Esophagus squamous epithelium (tissue), 5 donors: Measurements from ENCODE around the gene HMCES. TPM values are rescaled to one million over a fixed set of nuclear protein-coding genes. Genes with fewer than 3 reads are reported as not detected.
"Not testable (repeated sequence)": the region's sequence is repeated elsewhere in the genome, so short reads cannot be mapped to it uniquely, and the experiment has no call there.

ENCODE experiments used
- DNase-seq: peaks from one replicate; lab custom pipeline; 2025; lab: John Stamatoyannopoulos, UW
- H3K27ac ChIP-seq, 4 donors: fragments of 200-600 bp; sonication (generic); one replicate each; pipeline ENCODE4 v1.5.1; 2016 to 2019; ENCODE audit warnings: mild to moderate bottlenecking in 1 of 4
- H3K27me3 ChIP-seq, 4 donors: fragments of 200-600 bp; sonication (generic); 1 replicate in 3 of 4; 2 replicates in 1 of 4; pipeline versions ENCODE4 v1.5.1 to v1.6.0; 2017 to 2021; ENCODE audit warnings: antibody characterized with exemption in 1 of 4
- H3K36me3 ChIP-seq, 3 donors: fragments of 200-600 bp; sonication (generic); one replicate each; pipeline ENCODE4 v1.5.1; 2016 to 2019
- H3K4me1 ChIP-seq, 3 donors: fragments of 200-600 bp; sonication (generic); one replicate each; pipeline ENCODE4 v1.5.1; 2017 to 2019
- H3K4me3 ChIP-seq, 4 donors: fragments of 200-600 bp; sonication (generic); 1 replicate in 3 of 4; 2 replicates in 1 of 4; pipeline ENCODE4 v1.5.1; 2016 to 2019; ENCODE audit warnings: mild to moderate bottlenecking in 2 of 4, moderate library complexity in 1 of 4
- H3K9me3 ChIP-seq, 3 donors: fragments of 200-600 bp; sonication (generic); one replicate each; pipeline ENCODE4 v1.5.1; 2016 to 2019
- POLR2A ChIP-seq, 4 donors: fragments of 450-650 bp; IDR thresholded peaks; one replicate each; pipeline ENCODE4 v1.6.1; 2017; ENCODE audit warnings: antibody characterized with exemption in 4 of 4, mild to moderate bottlenecking in 4 of 4, moderate library complexity in 3 of 4
- WGBS, 2 donors: methylation state at CpG; one replicate each; pipeline ENCODE4 v1.1.5; 2018; 5-methylcytosine and 5-hydroxymethylcytosine counted together
- intact Hi-C: fragments of 100-400 bp; cut with DNase I; formaldehyde crosslinking; loops from one replicate; pipeline ENCODE4 v1.15.0; 2022
- total RNA-seq, 4 donors: library from RNA; depleted of rRNA; stranded (reverse); fragments of >200 nt; gene quantifications; one replicate each; pipeline ENCODE4 v1.1.0, GENCODE V29; 2016
- TF ChIP-seq, protein P1 (sequence below), 6 experiments: fragments of 450-650 bp in 4 of 6; fragments of 200-600 bp in 2 of 6; sonication (generic) in 2 of 6; IDR thresholded peaks; one replicate each; pipeline ENCODE4 v1.5.1; 2016 to 2019; ENCODE audit warnings: antibody characterized with exemption in 6 of 6, mild to moderate bottlenecking in 4 of 6, moderate library complexity in 4 of 6
- donor health status: DM: yes; HTN: yes; CAD: no.

The HMCES gene
- total RNA-seq, 4 donors from 2014 or later = 24.2 to 32.7 (median 29.7) TPM

DNA sequence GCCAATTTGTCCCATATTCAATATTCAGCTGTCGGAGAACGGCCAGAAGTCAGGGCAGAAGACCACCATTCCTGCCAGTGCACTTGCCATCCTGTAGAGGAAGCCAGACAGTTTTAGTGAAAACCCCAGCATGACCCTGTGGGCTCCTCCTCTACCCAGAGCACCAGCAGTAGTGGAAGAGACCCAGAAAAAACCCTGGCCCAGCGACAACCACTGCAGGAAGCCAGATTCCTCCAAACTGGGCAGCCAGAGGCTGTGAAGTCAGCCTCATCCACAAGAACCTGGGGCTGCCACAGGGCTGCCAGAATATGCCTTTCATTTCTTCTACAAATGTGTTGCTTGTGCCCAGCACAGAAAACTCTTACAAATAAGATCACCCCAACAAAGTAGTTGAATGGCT lies 67.3 kb downstream of the HMCES start:
- TF ChIP-seq, protein P1, sequence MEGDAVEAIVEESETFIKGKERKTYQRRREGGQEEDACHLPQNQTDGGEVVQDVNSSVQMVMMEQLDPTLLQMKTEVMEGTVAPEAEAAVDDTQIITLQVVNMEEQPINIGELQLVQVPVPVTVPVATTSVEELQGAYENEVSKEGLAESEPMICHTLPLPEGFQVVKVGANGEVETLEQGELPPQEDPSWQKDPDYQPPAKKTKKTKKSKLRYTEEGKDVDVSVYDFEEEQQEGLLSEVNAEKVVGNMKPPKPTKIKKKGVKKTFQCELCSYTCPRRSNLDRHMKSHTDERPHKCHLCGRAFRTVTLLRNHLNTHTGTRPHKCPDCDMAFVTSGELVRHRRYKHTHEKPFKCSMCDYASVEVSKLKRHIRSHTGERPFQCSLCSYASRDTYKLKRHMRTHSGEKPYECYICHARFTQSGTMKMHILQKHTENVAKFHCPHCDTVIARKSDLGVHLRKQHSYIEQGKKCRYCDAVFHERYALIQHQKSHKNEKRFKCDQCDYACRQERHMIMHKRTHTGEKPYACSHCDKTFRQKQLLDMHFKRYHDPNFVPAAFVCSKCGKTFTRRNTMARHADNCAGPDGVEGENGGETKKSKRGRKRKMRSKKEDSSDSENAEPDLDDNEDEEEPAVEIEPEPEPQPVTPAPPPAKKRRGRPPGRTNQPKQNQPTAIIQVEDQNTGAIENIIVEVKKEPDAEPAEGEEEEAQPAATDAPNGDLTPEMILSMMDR (IDR thresholded peaks at IDR 0.05) = no peak
- TF ChIP-seq POLR2A (IDR thresholded peaks at IDR 0.05) = no peak
- Histone ChIP-seq H3K36me3 (no peaks in the 10 kb centered on the region), H3K4me3 (no peak overlapping the region), H3K27me3 (peaks cover 0 to 23% (median 0%) of the 10 kb centered on the region in 4 donors), H3K9me3 (no peaks in the 10 kb centered on the region), H3K27ac (no peak overlapping the region), H3K4me1 (peaks cover 10 to 28% (median 10%) of the 10 kb centered on the region in 3 donors)
- WGBS, 2 donors = 81% methylated on average over 3 of the region's 3 CpGs; no CpG with 5 or more reads in 1 of the 2 donors
- intact Hi-C loops = no loop called here
- no peak for DNase-seq

DNA sequence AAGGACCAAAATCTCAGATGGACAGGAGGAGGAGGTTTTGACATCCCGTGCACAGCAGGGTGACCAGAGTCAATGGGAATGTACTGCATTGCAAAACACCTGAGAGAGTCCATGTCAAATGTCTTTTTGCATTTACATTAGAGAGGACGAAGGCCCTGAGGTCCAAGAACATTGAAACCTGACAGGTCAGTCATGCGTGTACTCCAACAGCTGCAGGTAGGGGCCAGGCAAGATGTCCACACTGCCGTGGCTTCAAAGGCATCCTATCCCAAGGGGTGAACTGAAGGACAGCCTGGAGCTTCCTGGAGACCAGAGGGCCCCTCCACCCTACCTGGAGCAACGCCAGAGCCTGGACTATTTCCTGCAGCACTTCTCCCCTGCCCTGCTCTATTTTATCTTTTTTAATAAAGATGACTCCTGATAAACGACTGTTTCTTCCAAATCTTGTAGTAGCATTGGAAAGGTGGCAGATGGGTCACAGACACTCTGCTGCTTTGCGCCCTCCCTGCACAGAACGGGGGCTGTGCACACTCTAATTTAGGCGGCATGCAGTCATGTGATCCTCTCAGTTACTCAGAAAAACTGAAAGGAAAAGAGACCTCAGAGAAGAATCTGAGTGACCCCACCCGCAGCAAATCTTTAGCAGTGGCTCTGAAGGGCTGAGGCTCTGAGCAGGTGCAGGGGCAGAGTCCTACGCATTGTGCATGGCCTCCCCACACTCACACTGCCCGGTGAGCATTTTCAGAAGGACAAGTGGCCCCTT lies 68.2 kb downstream of the HMCES start:
- H3K4me1 ChIP-seq = peaks cover 10 to 28% (median 10%) of the 10 kb centered on the region in 3 donors
- H3K36me3 ChIP-seq = no peaks in the 10 kb centered on the region
- WGBS, 2 donors = 56 to 59% methylated on average over 9 to 11 of the region's 12 CpGs
- intact Hi-C loops = no loop called here
- DNase-seq = no peak
- no peak overlapping the region for H3K27ac ChIP-seq
- TF ChIP-seq POLR2A (IDR thresholded peaks at IDR 0.05) = no peak
- TF ChIP-seq, protein P1 (IDR thresholded peaks at IDR 0.05) = no peak
- no peaks in the 10 kb centered on the region for H3K9me3 ChIP-seq
- H3K27me3 ChIP-seq = peaks cover 0 to 23% (median 0%) of the 10 kb centered on the region in 4 donors
- H3K4me3 ChIP-seq = no peak overlapping the region

DNA sequence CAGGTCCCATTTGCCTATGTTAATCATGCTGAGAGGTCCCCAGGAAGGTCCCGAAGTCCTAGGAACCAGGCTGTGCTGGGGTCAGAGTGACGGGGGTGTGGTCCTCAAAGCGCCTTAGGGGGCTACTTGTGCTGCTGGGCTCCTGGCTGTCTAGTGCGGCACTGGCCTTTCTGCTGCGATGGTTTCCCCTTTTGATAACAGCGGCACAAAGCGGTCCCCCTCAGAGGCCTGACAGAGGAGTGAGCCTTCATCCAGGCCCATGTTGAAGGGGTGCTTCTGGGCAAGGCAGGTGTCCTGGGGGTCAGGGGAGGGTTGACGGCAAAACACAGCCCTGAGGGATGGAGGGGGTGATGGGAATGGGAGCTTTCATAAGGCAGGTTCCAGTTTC lies 68.8 kb downstream of the HMCES start:
- WGBS, 2 donors = 63% methylated on average over 4 of the region's 8 CpGs; no CpG with 5 or more reads in 1 of the 2 donors
- peaks cover 10 to 31% (median 10%) of the 10 kb centered on the region in 3 donors for H3K4me1 ChIP-seq
- no peak overlapping the region for H3K4me3 ChIP-seq
- intact Hi-C loops = no loop called here
- DNase-seq = no peak
- no peak for TF ChIP-seq POLR2A (IDR thresholded peaks at IDR 0.05)
- TF ChIP-seq, protein P1 (IDR thresholded peaks at IDR 0.05) = no peak
- no peaks in the 10 kb centered on the region for H3K36me3 ChIP-seq
- H3K9me3 ChIP-seq = no peaks in the 10 kb centered on the region
- H3K27ac ChIP-seq = no peak overlapping the region
- peaks cover 0 to 23% (median 0%) of the 10 kb centered on the region in 4 donors for H3K27me3 ChIP-seq

DNA sequence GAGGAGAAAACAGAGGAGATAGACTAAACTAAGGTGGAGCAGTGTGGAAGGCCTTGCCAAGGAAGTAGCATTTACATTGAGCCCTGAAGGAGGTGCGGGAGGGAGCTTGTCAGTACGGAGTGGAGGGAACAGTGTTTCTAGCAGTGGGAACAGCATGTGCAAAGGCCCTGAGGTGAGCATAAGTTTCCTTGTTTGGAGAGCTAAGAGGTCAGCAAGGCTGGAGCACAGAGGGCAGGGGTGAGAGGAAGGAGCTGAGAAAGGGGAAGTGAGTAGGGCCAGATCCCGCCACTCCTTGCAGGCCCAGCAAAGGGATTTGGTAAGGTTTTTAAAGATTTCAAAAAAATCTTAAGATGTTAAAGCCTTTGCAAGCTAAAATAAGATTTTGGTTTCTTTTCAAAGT lies 70.1 kb downstream of the HMCES start:
- peak overlapping the region in 2 of 4 donors; percentile 21 to 28 for H3K27ac ChIP-seq

DNA sequence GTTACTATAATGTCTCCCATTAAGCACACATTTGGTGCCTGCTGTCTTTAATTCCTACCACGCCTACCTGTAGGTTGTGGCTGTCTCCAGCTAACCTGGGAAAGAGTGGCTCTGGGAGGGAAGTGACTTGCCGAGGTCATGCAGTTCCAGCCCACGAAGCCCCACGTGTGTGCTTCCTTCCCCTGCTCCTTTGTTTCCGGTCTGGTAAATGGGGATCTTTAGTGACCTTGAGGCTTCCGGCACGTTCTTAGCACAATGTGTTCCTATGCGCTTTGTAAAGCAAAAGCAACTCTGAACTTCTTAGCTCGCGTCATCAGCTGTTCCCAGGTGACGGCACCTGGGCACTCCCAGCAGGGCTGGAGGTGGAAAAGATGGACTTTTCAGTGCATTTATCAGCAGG lies 70.5 kb downstream of the HMCES start:
- DNase-seq, H3K9me3 ChIP-seq, H3K36me3 ChIP-seq, H3K4me3 ChIP-seq, intact Hi-C loops: not testable (repeated sequence)
- H3K27me3 ChIP-seq = peaks cover 0 to 16% (median 0%) of the 10 kb centered on the region in 4 donors
- peaks cover 2 to 34% (median 4%) of the 10 kb centered on the region in 3 donors for H3K4me1 ChIP-seq
- H3K27ac ChIP-seq = peak overlapping the region in 2 of 4 donors; percentile 48 to 53
- 65 to 67% methylated on average over 6 to 7 of the region's 11 CpGs for WGBS, 2 donors

More for the DNA sequence above, 70.1 kb downstream of the HMCES start:
- TF ChIP-seq, protein P1 (IDR thresholded peaks at IDR 0.05) = no peak
- no peak for TF ChIP-seq POLR2A (IDR thresholded peaks at IDR 0.05)
- Histone ChIP-seq H3K36me3 (no peaks in the 10 kb centered on the region), H3K4me3 (no peak overlapping the region), H3K27me3 (peaks cover 0 to 20% (median 0%) of the 10 kb centered on the region in 4 donors), H3K9me3 (no peaks in the 10 kb centered on the region), H3K4me1 (peaks cover 6 to 38% (median 8%) of the 10 kb centered on the region in 3 donors)
- intact Hi-C loops = no loop called here
- WGBS, 2 donors = 86 to 90% methylated on average over 3 of the region's 3 CpGs
- DNase-seq = no peak
